ENCODE data around the gene SRSF6.
"Not testable (repeated sequence)": the region's sequence is repeated elsewhere in the genome, so short reads cannot be mapped to it uniquely, and the experiment has no call there.

GRCh38 chr20:43448431-43448747 is 9.3 kb upstream of the SRSF6 start:
- not testable (repeated sequence) for TF ChIP-seq CTCF (conservative IDR thresholded peaks at IDR 0.05 in 1 of 2, IDR thresholded peaks at IDR 0.05 in 1 of 2; ENCODE audit: extremely low read depth in 1 of 2, insufficient read depth in 1 of 2, low read depth in 1 of 2, low read length in 2 of 2); EZH2 (IDR thresholded peaks at IDR 0.05; ENCODE audit: borderline replicate concordance, low read length)

Data from mammary epithelial cell (primary cell).